Activated CD8-positive, alpha-beta memory T cell treated with anti-CD3 and anti-CD28 coated beads for 48 hours (primary cell): Measurements from ENCODE around the gene COX14.
"Not testable (repeated sequence)": the region's sequence is repeated elsewhere in the genome, so short reads cannot be mapped to it uniquely, and the experiment has no call there.

Experiments used
- DNase-seq, 3 experiments: peaks; one replicate each; pipeline ENCODE4 v3.0.0-alpha.2; 2020; ENCODE audit warnings: low read depth in 2 of 3, low spot score in 2 of 3

COX14 gene

GRCh38 chr12:50107416-50108268 is 4.4 kb upstream of the COX14 start:
- no peak for DNase-seq

- no peak for DNase-seq
These were observed 2.7 kb upstream of the COX14 start for GRCh38 chr12:50109319-50109718.

GRCh38 chr12:50110127-50110761 is 1.8 kb upstream of the COX14 start:
- no peak for DNase-seq

- DNase-seq, result no peak
These were observed 1.2 kb upstream of the COX14 start for GRCh38 chr12:50110762-50111351.

GRCh38 chr12:50111395-50111692 is 692 bp upstream of the COX14 start:
- DNase-seq, result no peak

- no peak for DNase-seq
These were observed 601 bp downstream of the COX14 start for GRCh38 chr12:50112456-50113218.

- no peak for DNase-seq
These were observed 5.1 kb downstream of the COX14 start for GRCh38 chr12:50117057-50117622.

GRCh38 chr12:50119387-50119786 is 7.4 kb downstream of the COX14 start:
- no peak for DNase-seq

- DNase-seq, result no peak
These were observed 8.5 kb downstream of the COX14 start for GRCh38 chr12:50120521-50120920.

- DNase-seq, result no peak
These were observed 8.9 kb downstream of the COX14 start for GRCh38 chr12:50120953-50121352.

GRCh38 chr12:50121641-50122040 is 9.6 kb downstream of the COX14 start:
- no peak for DNase-seq

- DNase-seq, result no peak
These were observed 11.2 kb downstream of the COX14 start for GRCh38 chr12:50123203-50123602.

- DNase-seq, result no peak
These were observed 15.5 kb downstream of the COX14 start for GRCh38 chr12:50127546-50127945.

- DNase-seq, result no peak
These were observed 17.3 kb downstream of the COX14 start for GRCh38 chr12:50129290-50129689.

GRCh38 chr12:50132505-50133135 is 20.6 kb downstream of the COX14 start:
- DNase-seq, result no peak

- DNase-seq, result no peak
These were observed 31.0 kb downstream of the COX14 start for GRCh38 chr12:50142993-50143392.

- DNase-seq, result no peak
These were observed 33.4 kb downstream of the COX14 start for GRCh38 chr12:50145439-50145838.

- DNase-seq, result no peak
These were observed 35.2 kb downstream of the COX14 start for GRCh38 chr12:50147281-50147680.

GRCh38 chr12:50148011-50148410 is 36.0 kb downstream of the COX14 start:
- DNase-seq, result not testable (repeated sequence)

GRCh38 chr12:50149311-50149710 is 37.3 kb downstream of the COX14 start:
- no peak for DNase-seq
